Measurements from ENCODE around the gene TMEFF2. TPM values are rescaled to one million over a fixed set of nuclear protein-coding genes. Genes with fewer than 3 reads are reported as not detected.

TMEFF2 gene
- total and polyA plus RNA-seq, 7 experiments from 2014 or later: not detected

GRCh38 chr2:191979221-191979730 lies 215.5 kb downstream of the TMEFF2 start:
- H3K27ac Mint-ChIP-seq: no peak overlapping the region
- H3K36me3 Mint-ChIP-seq: no peaks in the 10 kb centered on the region
- no peaks in the 10 kb centered on the region for H3K9me3 Mint-ChIP-seq
- Histone ChIP-seq H3K9me3 (ENCODE audit: control insufficient read depth in 2 of 3, low read length in 3 of 3) (no peaks in the 10 kb centered on the region), H3K4me1 (ENCODE audit: control insufficient read depth in 2 of 2, insufficient read depth in 2 of 2, low read length in 2 of 2) (no peaks in the 10 kb centered on the region), H3K4me3 (ENCODE audit: low read length) (no peak overlapping the region), H3K27me3 (ENCODE audit: control insufficient read depth in 2 of 2, insufficient read depth in 2 of 2, low read length in 2 of 2) (no peaks in the 10 kb centered on the region), H3K36me3 (ENCODE audit: control insufficient read depth in 2 of 3, insufficient read depth in 3 of 3, low read length in 3 of 3) (no peaks in the 10 kb centered on the region), H3K27ac (ENCODE audit: low read depth, low read length) (no peak overlapping the region)
- no peak overlapping the region for H3K4me3 Mint-ChIP-seq
- intact Hi-C loops (cut with micrococcal nuclease): no loop called here
- H3K27me3 Mint-ChIP-seq: peaks cover 4 to 18% (median 6%) of the 10 kb centered on the region in 5 donors
- DNase-seq (no peak), ATAC-seq (no peak)
- CTCF ChIA-PET: interaction anchor here (1.2 kb wide), 1 partner anchor 9 kb away, joined by 3 read pairs; no protein-coding TSS in a partner anchor
- H3K4me1 Mint-ChIP-seq: no peaks in the 10 kb centered on the region
- POLR2A ChIA-PET: no interaction called here

GRCh38 chr2:191977754-191978153 lies 217.0 kb downstream of the TMEFF2 start:
- Histone ChIP-seq H3K27ac (ENCODE audit: low read depth, low read length) (no peak overlapping the region), H3K4me1 (ENCODE audit: control insufficient read depth in 2 of 2, insufficient read depth in 2 of 2, low read length in 2 of 2) (no peaks in the 10 kb centered on the region), H3K36me3 (ENCODE audit: control insufficient read depth in 2 of 3, insufficient read depth in 3 of 3, low read length in 3 of 3) (no peaks in the 10 kb centered on the region), H3K9me3 (ENCODE audit: control insufficient read depth in 2 of 3, low read length in 3 of 3) (no peaks in the 10 kb centered on the region), H3K27me3 (ENCODE audit: control insufficient read depth in 2 of 2, insufficient read depth in 2 of 2, low read length in 2 of 2) (no peaks in the 10 kb centered on the region), H3K4me3 (ENCODE audit: low read length) (no peak overlapping the region)
- POLR2A ChIA-PET: no interaction called here
- CTCF ChIA-PET: no interaction called here
- Mint-ChIP-seq H3K27me3 (peaks cover 1 to 16% (median 6%) of the 10 kb centered on the region in 5 donors), H3K4me3 (no peak overlapping the region), H3K36me3 (no peaks in the 10 kb centered on the region), H3K9me3 (no peaks in the 10 kb centered on the region), H3K4me1 (no peaks in the 10 kb centered on the region), H3K27ac (no peak overlapping the region)
- DNase-seq (no peak), ATAC-seq (no peak)
- intact Hi-C loops (cut with micrococcal nuclease): no loop called here

- CTCF ChIA-PET: no interaction called here
Measured at GRCh38 chr2:191976436-191976835, 218.3 kb downstream of the TMEFF2 start.

GRCh38 chr2:191974676-191975075 lies 220.1 kb downstream of the TMEFF2 start:
- no peak overlapping the region for H3K4me3 Mint-ChIP-seq
- no peak overlapping the region for H3K27ac Mint-ChIP-seq
- H3K9me3 Mint-ChIP-seq: no peaks in the 10 kb centered on the region
- peaks cover 0 to 4% (median 0%) of the 10 kb centered on the region in 5 donors for H3K36me3 Mint-ChIP-seq
- Histone ChIP-seq H3K4me3 (ENCODE audit: low read length) (no peak overlapping the region), H3K36me3 (ENCODE audit: control insufficient read depth in 2 of 3, insufficient read depth in 3 of 3, low read length in 3 of 3) (no peaks in the 10 kb centered on the region), H3K27ac (ENCODE audit: low read depth, low read length) (no peak overlapping the region), H3K9me3 (ENCODE audit: control insufficient read depth in 2 of 3, low read length in 3 of 3) (no peaks in the 10 kb centered on the region), H3K27me3 (ENCODE audit: control insufficient read depth in 2 of 2, insufficient read depth in 2 of 2, low read length in 2 of 2) (no peaks in the 10 kb centered on the region), H3K4me1 (ENCODE audit: control insufficient read depth in 2 of 2, insufficient read depth in 2 of 2, low read length in 2 of 2) (no peaks in the 10 kb centered on the region)
- H3K4me1 Mint-ChIP-seq: no peaks in the 10 kb centered on the region
- ChIA-PET POLR2A (no interaction called here), CTCF (no interaction called here)
- DNase-seq: no peak
- intact Hi-C loops (cut with micrococcal nuclease): no loop called here
- peaks cover 0 to 18% (median 6%) of the 10 kb centered on the region in 5 donors for H3K27me3 Mint-ChIP-seq
- ATAC-seq: no peak

More at GRCh38 chr2:191976436-191976835, 218.3 kb downstream of the TMEFF2 start:
- Histone ChIP-seq H3K4me1 (ENCODE audit: control insufficient read depth in 2 of 2, insufficient read depth in 2 of 2, low read length in 2 of 2) (no peaks in the 10 kb centered on the region), H3K4me3 (ENCODE audit: low read length) (no peak overlapping the region), H3K9me3 (ENCODE audit: control insufficient read depth in 2 of 3, low read length in 3 of 3) (no peaks in the 10 kb centered on the region), H3K27ac (ENCODE audit: low read depth, low read length) (no peak overlapping the region), H3K27me3 (ENCODE audit: control insufficient read depth in 2 of 2, insufficient read depth in 2 of 2, low read length in 2 of 2) (no peaks in the 10 kb centered on the region), H3K36me3 (ENCODE audit: control insufficient read depth in 2 of 3, insufficient read depth in 3 of 3, low read length in 3 of 3) (no peaks in the 10 kb centered on the region)
- no peaks in the 10 kb centered on the region for H3K9me3 Mint-ChIP-seq
- no peaks in the 10 kb centered on the region for H3K4me1 Mint-ChIP-seq
- POLR2A ChIA-PET: no interaction called here
- H3K36me3 Mint-ChIP-seq: peaks cover 0 to 4% (median 0%) of the 10 kb centered on the region in 5 donors
- DNase-seq (no peak), ATAC-seq (no peak)
- H3K4me3 Mint-ChIP-seq: no peak overlapping the region
- intact Hi-C loops (cut with micrococcal nuclease): no loop called here
- H3K27me3 Mint-ChIP-seq: peaks cover 2 to 25% (median 10%) of the 10 kb centered on the region in 5 donors
- H3K27ac Mint-ChIP-seq: no peak overlapping the region

GRCh38 chr2:191970867-191971266 lies 223.9 kb downstream of the TMEFF2 start:
- peaks cover 3 to 17% (median 12%) of the 10 kb centered on the region in 5 donors for H3K27me3 Mint-ChIP-seq
- H3K27ac Mint-ChIP-seq: no peak overlapping the region
- DNase-seq (no peak), ATAC-seq (no peak)
- H3K9me3 ChIP-seq (ENCODE audit: control insufficient read depth in 2 of 3, low read length in 3 of 3): no peaks in the 10 kb centered on the region
- H3K36me3 ChIP-seq (ENCODE audit: control insufficient read depth in 2 of 3, insufficient read depth in 3 of 3, low read length in 3 of 3): no peaks in the 10 kb centered on the region
- H3K4me3 ChIP-seq (ENCODE audit: low read length): no peak overlapping the region
- H3K4me1 Mint-ChIP-seq: no peaks in the 10 kb centered on the region
- CTCF ChIA-PET: no interaction called here
- no peaks in the 10 kb centered on the region for H3K27me3 ChIP-seq (ENCODE audit: control insufficient read depth in 2 of 2, insufficient read depth in 2 of 2, low read length in 2 of 2)
- POLR2A ChIA-PET: no interaction called here
- no peak overlapping the region for H3K27ac ChIP-seq (ENCODE audit: low read depth, low read length)
- intact Hi-C loops (cut with micrococcal nuclease): no loop called here
- H3K4me1 ChIP-seq (ENCODE audit: control insufficient read depth in 2 of 2, insufficient read depth in 2 of 2, low read length in 2 of 2): no peaks in the 10 kb centered on the region
- H3K9me3 Mint-ChIP-seq: no peaks in the 10 kb centered on the region
- peaks cover 0 to 4% (median 0%) of the 10 kb centered on the region in 5 donors for H3K36me3 Mint-ChIP-seq
- no peak overlapping the region for H3K4me3 Mint-ChIP-seq

GRCh38 chr2:191968120-191968519 lies 226.6 kb downstream of the TMEFF2 start:
- H3K36me3 Mint-ChIP-seq: peaks cover 0 to 4% (median 0%) of the 10 kb centered on the region in 5 donors
- Histone ChIP-seq H3K4me3 (ENCODE audit: low read length) (no peak overlapping the region), H3K9me3 (ENCODE audit: control insufficient read depth in 2 of 3, low read length in 3 of 3) (no peaks in the 10 kb centered on the region), H3K27ac (ENCODE audit: low read depth, low read length) (no peak overlapping the region), H3K27me3 (ENCODE audit: control insufficient read depth in 2 of 2, insufficient read depth in 2 of 2, low read length in 2 of 2) (no peaks in the 10 kb centered on the region), H3K4me1 (ENCODE audit: control insufficient read depth in 2 of 2, insufficient read depth in 2 of 2, low read length in 2 of 2) (no peaks in the 10 kb centered on the region), H3K36me3 (ENCODE audit: control insufficient read depth in 2 of 3, insufficient read depth in 3 of 3, low read length in 3 of 3) (no peaks in the 10 kb centered on the region)
- H3K9me3 Mint-ChIP-seq: peaks cover 0 to 5% (median 0%) of the 10 kb centered on the region in 11 donors
- no peak overlapping the region for H3K4me3 Mint-ChIP-seq
- CTCF ChIA-PET: no interaction called here
- peaks cover 11 to 30% (median 14%) of the 10 kb centered on the region in 5 donors for H3K27me3 Mint-ChIP-seq
- POLR2A ChIA-PET: no interaction called here
- DNase-seq (no peak), ATAC-seq (no peak)
- no peak overlapping the region for H3K27ac Mint-ChIP-seq
- intact Hi-C loops (cut with micrococcal nuclease): no loop called here
- H3K4me1 Mint-ChIP-seq: no peaks in the 10 kb centered on the region

- ChIA-PET POLR2A (no interaction called here), CTCF (no interaction called here)
- no peak overlapping the region for H3K27ac ChIP-seq (ENCODE audit: low read depth, low read length)
- H3K36me3 ChIP-seq (ENCODE audit: control insufficient read depth in 2 of 3, insufficient read depth in 3 of 3, low read length in 3 of 3): no peaks in the 10 kb centered on the region
- DNase-seq (no peak), ATAC-seq (no peak)
- peaks cover 6 to 18% (median 9%) of the 10 kb centered on the region in 5 donors for H3K27me3 Mint-ChIP-seq
- no peaks in the 10 kb centered on the region for H3K36me3 Mint-ChIP-seq
- intact Hi-C loops (cut with micrococcal nuclease): no loop called here
- H3K4me3 Mint-ChIP-seq: no peak overlapping the region
- no peaks in the 10 kb centered on the region for H3K4me1 ChIP-seq (ENCODE audit: control insufficient read depth in 2 of 2, insufficient read depth in 2 of 2, low read length in 2 of 2)
- H3K27me3 ChIP-seq (ENCODE audit: control insufficient read depth in 2 of 2, insufficient read depth in 2 of 2, low read length in 2 of 2): no peaks in the 10 kb centered on the region
- no peaks in the 10 kb centered on the region for H3K9me3 ChIP-seq (ENCODE audit: control insufficient read depth in 2 of 3, low read length in 3 of 3)
- H3K9me3 Mint-ChIP-seq: peaks cover 0 to 5% (median 0%) of the 10 kb centered on the region in 11 donors
- H3K4me3 ChIP-seq (ENCODE audit: low read length): no peak overlapping the region
- no peak overlapping the region for H3K27ac Mint-ChIP-seq
- H3K4me1 Mint-ChIP-seq: no peaks in the 10 kb centered on the region
Measured at GRCh38 chr2:191965733-191966132, 229.0 kb downstream of the TMEFF2 start.

All from naive thymus-derived CD4-positive, alpha-beta T cell (primary cell).